AG04449 (cell line): ENCODE results near the gene HTR4.
A peak's percentile ranks its signal among the peaks of the same experiment; 100 is the strongest.

Source experiments
- CTCF ChIA-PET: fragments of 350-600 bp; formaldehyde crosslinking; extraction: SDS; loops from one replicate; lab custom pipeline; 2021; ENCODE audit warnings: antibody characterized with exemption; lab: Yijun Ruan, JAX
- POLR2A ChIA-PET: fragments of 400-600, 350-600 bp; formaldehyde crosslinking; extraction: SDS; loops from one replicate; lab custom pipeline; 2020; ENCODE audit warnings: antibody characterized with exemption, inconsistent platforms; lab: Yijun Ruan, JAX
- DNase-seq: peaks from one replicate; pipeline ENCODE4 v3.0.0-alpha.2; 2010; ENCODE audit warnings: low read depth, low spot score
- H3K4me3 ChIP-seq: 2 replicates; pipeline ENCODE4 v1.5.1; 2011; ENCODE audit warnings: low read depth, mild to moderate bottlenecking, control low read depth, low read length
- TF ChIP-seq, protein P1 (sequence below): IDR thresholded peaks from one replicate; pipeline ENCODE4 v1.5.1; 2011; ENCODE audit warnings: mild to moderate bottlenecking, moderate library complexity, low read length, control low read depth, inconsistent platforms; ENCODE audit not compliant: insufficient read depth; ENCODE audit errors: missing control alignments

The HTR4 gene

DNA sequence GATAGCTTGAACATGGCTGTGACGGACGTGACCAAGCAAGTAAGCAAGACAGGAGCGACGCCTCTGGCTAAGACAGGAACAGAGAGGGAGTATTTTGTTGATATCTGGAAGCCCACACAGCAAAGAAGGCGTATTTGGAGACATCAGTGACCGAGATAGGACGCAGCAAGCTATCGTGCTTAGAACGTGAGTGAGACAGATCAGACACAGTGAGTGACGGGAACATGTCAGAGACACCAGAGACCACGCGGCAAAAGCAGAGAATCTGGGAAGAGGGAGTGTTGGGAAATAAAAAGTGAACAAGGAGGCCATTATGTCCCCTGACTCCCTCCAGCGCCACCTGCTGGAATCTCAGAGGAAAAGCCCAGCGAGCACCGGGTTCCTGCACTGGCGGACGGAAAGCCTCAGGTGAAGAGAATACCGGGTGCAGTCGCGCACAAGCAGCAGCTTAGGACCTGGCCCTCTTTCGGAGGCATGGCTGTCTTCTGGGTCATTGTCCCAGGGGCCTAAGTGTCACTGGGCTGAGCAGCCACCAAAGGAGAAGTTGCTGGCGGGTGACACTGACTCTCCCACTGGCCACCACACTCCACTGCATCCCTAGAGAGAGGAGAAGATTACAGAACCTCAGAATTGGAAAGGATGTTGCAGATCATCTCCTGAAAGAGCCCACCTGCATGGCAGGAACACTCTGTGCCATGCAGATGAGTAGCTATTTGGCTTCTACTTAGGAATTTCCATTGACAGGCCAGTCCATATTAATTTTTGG, 171.4 kb downstream of the HTR4 start:
- no peak overlapping the region for H3K4me3 ChIP-seq
- DNase-seq, result no peak
- TF ChIP-seq, protein P1, sequence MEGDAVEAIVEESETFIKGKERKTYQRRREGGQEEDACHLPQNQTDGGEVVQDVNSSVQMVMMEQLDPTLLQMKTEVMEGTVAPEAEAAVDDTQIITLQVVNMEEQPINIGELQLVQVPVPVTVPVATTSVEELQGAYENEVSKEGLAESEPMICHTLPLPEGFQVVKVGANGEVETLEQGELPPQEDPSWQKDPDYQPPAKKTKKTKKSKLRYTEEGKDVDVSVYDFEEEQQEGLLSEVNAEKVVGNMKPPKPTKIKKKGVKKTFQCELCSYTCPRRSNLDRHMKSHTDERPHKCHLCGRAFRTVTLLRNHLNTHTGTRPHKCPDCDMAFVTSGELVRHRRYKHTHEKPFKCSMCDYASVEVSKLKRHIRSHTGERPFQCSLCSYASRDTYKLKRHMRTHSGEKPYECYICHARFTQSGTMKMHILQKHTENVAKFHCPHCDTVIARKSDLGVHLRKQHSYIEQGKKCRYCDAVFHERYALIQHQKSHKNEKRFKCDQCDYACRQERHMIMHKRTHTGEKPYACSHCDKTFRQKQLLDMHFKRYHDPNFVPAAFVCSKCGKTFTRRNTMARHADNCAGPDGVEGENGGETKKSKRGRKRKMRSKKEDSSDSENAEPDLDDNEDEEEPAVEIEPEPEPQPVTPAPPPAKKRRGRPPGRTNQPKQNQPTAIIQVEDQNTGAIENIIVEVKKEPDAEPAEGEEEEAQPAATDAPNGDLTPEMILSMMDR, result peak; percentile 75
- ChIA-PET CTCF (interaction anchor here (0.6 to 3.4 kb wide), 12 partner anchors 9 to 552 kb away, joined by 3 to 20 read pairs (median 3); no protein-coding TSS in a partner anchor), POLR2A (no interaction called here)

DNA sequence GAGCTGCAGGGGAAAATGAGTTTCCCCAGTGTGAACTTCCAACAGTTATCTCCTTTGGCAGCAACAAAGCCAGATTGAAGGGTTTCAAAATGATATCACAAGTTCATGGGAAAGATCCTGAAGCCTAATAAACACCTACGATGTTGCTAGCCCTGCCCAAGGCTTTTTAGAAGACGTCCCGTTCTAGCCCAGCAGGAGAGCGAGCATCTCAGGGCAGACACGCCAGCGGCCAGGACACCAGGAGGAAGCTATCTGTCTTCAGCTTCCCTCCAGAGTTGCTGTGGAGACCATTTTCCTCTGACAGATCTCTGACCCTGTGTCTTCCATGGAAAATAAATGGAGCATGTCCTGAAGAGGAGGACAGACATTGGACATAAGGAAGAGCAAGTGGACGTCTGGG, 172.1 kb downstream of the HTR4 start:
- TF ChIP-seq, protein P1, result no peak
- no peak overlapping the region for H3K4me3 ChIP-seq
- POLR2A ChIA-PET, result no interaction called here
- CTCF ChIA-PET, result interaction anchor here (0.9 to 3.4 kb wide), 8 partner anchors 9 to 249 kb away, joined by 3 to 20 read pairs (median 4); no protein-coding TSS in a partner anchor
- no peak for DNase-seq

DNA sequence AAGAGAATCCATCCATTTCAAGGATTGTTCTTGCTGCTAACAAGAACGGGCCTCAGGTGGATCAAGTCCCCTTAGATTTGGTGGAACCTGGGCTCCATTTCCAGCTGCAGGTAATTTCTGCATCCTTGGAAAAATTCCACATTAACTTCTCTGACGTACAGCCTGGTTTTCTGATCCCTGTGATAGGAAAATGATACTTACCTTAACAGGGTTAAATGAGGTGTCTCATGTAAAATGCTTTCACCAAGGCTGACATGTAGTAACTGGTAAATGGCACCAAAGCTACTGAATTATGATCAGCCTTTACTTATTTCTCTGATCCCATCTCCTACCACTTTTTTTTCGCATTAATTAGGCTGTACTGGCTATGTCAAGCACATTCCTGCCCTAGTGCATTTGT, 176.9 kb downstream of the HTR4 start:
- TF ChIP-seq, protein P1, result no peak
- DNase-seq, result no peak
- ChIA-PET CTCF (no interaction called here), POLR2A (no interaction called here)
- H3K4me3 ChIP-seq, result no peak overlapping the region

DNA sequence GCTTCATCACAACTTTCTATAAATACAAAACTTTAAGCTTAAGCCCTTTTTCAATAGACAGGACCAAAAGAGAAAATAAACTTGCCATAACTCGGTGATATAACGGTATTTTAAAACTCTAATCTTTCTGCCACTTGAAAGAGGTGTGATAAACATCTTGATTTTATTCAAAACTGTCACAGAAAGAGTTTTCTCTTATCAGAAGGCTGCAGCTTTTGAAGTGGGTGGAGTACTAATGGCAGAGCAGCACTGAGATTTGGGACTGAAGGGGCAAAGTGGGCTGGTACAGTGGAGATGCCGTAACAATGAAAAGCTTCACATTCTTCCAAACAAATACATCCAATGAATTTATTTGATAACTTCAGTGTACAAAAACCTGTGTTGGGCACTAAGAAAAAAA, 178.0 kb downstream of the HTR4 start:
- POLR2A ChIA-PET, result no interaction called here
- H3K4me3 ChIP-seq, result no peak overlapping the region
- TF ChIP-seq, protein P1, result no peak
- DNase-seq, result no peak
- CTCF ChIA-PET, result interaction anchor here (1.2 kb wide), 1 partner anchor 34 kb away, joined by 3 read pairs; no protein-coding TSS in a partner anchor

DNA sequence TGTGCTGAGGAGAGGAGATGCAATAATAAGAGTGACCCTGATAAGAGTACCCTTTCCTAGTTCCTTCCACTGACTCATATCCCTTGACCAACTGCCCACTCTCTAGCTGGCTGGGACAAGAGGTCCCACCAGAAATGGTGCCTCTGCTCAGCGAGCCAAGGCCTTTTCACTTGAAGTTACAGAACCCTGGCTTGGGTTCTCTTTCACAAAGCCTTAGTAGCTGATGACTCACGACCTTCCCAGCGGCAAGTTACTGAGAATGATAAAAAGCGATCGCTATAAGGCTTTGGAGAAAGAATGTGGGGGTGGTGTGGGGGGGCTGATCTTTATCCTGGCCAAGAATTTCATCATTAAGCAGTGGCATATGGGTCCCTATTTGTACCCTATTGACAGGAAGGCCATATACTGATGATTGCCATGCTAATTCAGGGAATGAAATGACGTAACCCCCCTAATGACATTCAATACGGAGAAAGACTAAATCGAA, 180.3 kb downstream of the HTR4 start:
- no peak overlapping the region for H3K4me3 ChIP-seq
- ChIA-PET POLR2A (interaction anchor here (0.7 kb wide), 1 partner anchor 518 kb away, joined by 4 read pairs; no protein-coding TSS in a partner anchor), CTCF (no interaction called here)
- DNase-seq, result no peak
- TF ChIP-seq, protein P1, result no peak

DNA sequence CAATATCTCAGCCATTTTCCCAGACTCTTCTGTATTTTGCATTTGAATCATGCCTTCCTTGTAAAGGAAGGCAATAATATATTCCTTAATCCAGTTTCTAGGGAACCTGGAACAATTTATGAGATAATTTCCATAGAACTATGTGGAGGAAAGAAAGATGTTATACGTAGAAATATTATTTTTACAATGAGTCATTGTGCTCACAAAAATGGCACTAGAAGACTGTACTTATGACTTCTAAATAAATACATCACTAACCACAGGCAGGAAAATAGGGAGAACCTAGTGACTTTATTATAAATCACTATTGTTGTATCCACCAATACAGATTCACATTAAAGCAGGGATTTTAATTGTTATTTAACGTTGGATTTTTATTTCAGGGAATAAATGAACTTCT, 182.9 kb downstream of the HTR4 start:
- no peak for DNase-seq
- ChIA-PET CTCF (no interaction called here), POLR2A (no interaction called here)
- no peak overlapping the region for H3K4me3 ChIP-seq
- TF ChIP-seq, protein P1, result no peak
